Muscle of arm (tissue), 12 donors: ENCODE data around the gene ALAD. TPM values are rescaled to one million over a fixed set of nuclear protein-coding genes. Genes with fewer than 3 reads are reported as not detected.
A peak's percentile ranks its signal among the peaks of the same experiment; 100 is the strongest.
"Not testable (repeated sequence)": the region's sequence is repeated elsewhere in the genome, so short reads cannot be mapped to it uniquely, and the experiment has no call there.

Source experiments
- DNase-seq: peaks from one replicate; pipeline ENCODE4 v3.0.0-alpha.2; 2013
- polyA plus RNA-seq, 12 donors: library from polyadenylated mRNA; unstranded; fragments of 120-200 nt; gene quantifications; one replicate each; pipeline ENCODE4 v1.2.1, GENCODE V29; 2013; ENCODE audit not compliant: insufficient read length in 12 of 12

ALAD gene
- polyA plus RNA-seq, 12 donors = 17.9 to 37.2 (median 21.9) TPM; not detected in 1

- no peak for DNase-seq
These were observed 2.6 kb upstream of the ALAD start for GRCh38 chr9:113403646-113404045.

GRCh38 chr9:113399646-113400200 is 1.4 kb downstream of the ALAD start:
- DNase-seq = no peak

DNA sequence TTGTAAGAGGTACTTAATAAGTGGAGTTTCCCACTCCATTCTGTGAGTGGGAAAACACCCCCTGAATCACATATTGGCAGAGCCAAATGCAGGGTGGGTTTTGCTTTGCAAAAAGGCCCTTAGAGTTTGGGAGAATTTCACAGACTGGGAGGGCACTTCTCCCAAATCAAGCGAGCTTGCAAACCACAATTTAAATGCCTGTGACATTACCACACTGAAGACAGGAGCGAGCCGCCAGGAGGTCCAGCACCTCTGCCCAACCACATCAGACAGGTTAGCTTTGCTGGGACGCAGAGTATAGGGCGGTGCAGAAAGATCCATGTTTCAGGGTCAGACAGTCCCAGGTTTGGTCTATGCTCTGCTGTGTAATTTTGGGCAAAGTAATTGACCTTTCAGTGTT is 2.3 kb downstream of the ALAD start:
- DNase-seq = no peak

DNA sequence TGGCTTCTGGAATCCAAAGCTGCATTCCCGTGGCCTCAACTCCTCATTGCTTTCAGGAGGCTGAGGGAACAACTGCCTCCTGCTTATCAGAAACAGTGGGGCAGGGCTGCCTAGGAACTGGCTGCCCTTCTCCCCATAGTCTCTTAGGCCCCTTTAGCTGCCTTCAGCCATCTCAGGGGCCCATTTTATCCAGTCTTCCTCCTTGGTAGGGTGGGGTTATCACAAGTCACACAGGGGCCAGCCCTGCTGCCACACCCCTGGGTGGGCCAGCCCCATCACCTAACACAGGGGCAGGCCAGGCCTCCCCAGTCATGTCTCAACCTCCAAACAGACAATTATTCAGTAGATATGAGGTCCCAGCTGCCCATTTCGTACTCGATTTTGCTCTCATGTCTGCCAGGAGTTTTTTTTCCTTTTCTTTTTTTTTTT is 3.9 kb downstream of the ALAD start:
- no peak for DNase-seq

DNA sequence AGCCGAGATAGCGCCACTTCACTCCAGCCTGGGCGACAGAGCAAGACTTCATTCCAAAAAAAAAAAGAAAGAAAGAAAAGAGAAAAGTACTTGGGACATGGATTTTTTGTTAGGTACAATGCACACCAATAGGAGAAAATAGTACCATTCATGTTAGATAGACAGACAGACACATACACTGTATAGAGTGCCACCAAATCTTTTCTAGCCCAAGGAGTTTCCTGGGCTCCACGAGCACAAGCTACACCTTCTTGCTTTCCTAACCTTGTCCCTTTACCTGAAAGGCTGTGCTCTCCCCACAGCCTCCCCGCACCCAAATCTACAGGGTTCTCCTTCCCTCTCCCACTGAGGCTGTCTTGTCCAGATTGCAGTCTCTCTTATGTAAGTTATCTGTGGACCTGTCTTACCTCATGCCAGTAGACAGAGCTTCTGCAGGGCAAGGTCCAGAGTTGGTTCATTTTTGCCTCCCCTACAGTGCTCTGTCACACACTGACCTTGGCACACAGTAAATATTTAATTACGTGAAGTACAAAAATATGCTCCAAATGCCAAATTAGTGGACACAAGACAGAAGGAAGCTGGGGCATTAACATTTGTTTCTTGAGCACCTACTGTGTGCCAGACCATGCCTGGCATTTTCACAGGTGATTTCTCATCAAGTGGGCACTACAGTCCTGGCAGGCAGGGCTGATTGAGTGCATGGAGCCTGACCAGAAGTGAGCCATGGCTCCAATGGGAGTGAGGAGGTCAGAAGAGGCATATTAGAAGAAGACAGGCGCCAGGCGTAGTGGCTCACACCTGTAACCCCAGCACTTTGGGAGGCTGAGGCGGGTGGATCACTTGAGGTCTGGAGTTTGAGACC is 5.9 kb downstream of the ALAD start:
- no peak for DNase-seq

GRCh38 chr9:113393281-113393680 is 7.8 kb downstream of the ALAD start:
- DNase-seq = no peak

GRCh38 chr9:113391917-113392316 is 9.2 kb downstream of the ALAD start:
- DNase-seq = no peak

GRCh38 chr9:113390192-113390960 is 10.7 kb downstream of the ALAD start:
- DNase-seq = no peak

GRCh38 chr9:113389451-113389850 is 11.6 kb downstream of the ALAD start:
- DNase-seq = no peak

GRCh38 chr9:113388833-113389232 is 12.3 kb downstream of the ALAD start:
- DNase-seq = no peak

GRCh38 chr9:113387560-113388230 is 13.4 kb downstream of the ALAD start:
- DNase-seq = no peak

DNA sequence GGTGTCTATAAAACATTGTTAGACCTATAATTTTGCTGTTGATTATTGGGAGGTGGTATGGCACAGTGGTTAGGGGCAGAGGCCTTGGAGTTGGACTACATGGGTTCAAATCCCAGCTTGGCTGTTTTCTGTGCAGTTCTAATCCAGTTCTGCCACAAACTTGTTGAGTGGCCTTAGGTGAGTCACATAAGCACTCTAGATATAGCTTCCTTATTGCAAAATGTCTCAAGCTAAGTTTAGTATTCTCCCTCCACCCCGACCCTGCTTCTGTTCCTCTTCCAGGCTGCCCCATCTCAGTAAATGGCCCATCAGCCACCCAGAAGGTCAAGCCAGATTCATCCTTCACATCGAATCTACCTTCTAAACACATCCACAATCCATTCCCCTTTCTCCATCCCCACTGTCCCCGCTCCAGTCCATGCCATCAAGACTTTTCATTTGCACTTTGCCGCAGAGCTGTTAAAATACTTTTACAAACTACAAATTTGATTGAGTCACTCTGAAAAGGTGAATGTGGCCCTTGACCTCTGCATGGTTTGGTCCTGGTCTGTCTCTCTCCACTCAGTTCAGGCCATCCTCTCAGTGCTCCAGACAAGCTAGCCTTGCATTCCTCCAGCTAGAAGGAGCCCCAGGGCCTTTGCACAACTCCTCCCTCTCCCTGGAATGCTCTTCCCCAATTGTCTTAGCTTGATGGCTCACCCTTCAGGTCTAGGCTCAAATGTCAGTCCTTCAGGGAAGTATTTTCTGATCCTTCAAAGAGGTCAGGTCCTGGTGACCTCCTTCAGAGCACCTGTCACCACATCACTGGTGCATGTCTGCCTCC is 14.3 kb downstream of the ALAD start:
- no peak for DNase-seq

- DNase-seq = no peak
These were observed 19.1 kb downstream of the ALAD start for GRCh38 chr9:113381909-113382411.

GRCh38 chr9:113381441-113381840 is 19.6 kb downstream of the ALAD start:
- DNase-seq = not testable (repeated sequence)

DNA sequence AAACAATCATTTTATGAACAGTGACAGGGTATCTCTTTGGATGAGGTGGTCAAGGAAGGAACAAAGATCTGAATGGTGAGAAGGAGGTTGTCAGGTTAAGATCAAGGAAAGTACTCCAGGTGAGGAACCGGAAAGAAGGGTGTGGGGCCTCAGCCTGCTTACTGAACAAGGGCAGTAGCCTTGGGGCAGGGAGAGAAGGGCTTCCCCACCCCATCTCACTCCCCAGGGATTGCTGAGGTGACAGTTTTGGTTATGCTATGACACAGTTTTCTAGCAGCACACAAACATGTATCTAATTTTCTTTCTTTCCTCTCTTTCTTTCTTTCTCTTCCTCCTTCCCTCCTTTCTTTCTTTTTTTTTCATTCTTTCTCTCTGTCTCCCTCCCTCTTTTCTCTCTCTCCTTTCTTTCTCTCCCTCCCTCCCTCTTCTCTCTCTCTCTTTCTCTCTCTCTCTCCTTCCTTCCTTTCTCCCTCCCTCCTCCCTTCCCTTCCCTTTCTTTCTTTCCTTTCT is 20.2 kb downstream of the ALAD start:
- no peak for DNase-seq

DNA sequence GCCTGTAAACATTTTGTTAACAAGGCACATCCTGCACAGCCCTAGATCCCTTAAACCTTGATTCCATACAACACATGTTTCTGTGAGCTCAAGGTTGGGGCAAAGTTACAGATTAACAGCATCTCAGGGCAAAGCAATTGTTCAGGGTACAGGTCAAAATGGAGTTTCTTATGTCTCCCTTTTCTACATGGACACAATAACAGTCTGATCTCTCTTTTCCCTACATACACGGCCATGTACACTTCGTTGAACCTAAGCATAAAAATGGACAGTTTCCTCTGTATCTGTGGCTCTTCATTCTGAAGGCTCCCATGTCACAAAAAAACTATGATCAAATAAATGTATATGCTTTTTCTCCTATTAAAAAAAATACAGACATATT is 21.3 kb downstream of the ALAD start:
- not testable (repeated sequence) for DNase-seq

DNA sequence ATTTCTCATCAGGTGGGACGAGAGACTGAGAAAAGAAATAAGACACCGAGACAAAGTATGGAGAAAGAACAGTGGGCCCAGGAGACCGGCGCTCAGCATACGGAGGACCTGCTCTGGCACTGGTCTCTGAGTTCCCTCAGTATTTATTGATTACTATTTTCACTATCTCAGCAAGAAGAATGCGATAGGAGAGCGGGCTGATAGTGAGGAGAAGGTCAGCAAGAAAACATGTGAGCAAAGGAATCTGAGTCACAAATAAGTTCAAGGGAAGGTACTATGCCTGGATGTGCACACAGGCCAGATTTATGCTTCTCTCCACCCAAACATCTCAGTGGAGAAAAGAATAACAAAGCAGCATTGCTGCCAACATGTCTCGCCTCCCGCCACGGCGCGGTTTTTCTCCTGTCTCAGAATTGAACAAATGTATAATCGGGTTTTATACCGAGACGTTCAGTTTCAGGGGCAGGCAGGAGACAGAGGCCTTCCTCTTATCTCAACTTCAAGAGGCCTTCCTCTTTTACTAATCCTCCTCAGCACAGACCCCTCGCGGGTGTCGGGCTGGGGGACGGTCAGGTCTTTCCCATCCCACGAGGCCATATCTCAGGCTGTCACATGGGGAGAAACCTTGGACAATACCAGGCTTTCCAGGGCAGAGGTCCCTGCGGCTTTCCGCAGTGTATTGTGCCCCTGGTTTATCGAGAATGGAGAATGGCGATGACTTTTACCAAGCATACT is 21.8 kb downstream of the ALAD start:
- not testable (repeated sequence) for DNase-seq

DNA sequence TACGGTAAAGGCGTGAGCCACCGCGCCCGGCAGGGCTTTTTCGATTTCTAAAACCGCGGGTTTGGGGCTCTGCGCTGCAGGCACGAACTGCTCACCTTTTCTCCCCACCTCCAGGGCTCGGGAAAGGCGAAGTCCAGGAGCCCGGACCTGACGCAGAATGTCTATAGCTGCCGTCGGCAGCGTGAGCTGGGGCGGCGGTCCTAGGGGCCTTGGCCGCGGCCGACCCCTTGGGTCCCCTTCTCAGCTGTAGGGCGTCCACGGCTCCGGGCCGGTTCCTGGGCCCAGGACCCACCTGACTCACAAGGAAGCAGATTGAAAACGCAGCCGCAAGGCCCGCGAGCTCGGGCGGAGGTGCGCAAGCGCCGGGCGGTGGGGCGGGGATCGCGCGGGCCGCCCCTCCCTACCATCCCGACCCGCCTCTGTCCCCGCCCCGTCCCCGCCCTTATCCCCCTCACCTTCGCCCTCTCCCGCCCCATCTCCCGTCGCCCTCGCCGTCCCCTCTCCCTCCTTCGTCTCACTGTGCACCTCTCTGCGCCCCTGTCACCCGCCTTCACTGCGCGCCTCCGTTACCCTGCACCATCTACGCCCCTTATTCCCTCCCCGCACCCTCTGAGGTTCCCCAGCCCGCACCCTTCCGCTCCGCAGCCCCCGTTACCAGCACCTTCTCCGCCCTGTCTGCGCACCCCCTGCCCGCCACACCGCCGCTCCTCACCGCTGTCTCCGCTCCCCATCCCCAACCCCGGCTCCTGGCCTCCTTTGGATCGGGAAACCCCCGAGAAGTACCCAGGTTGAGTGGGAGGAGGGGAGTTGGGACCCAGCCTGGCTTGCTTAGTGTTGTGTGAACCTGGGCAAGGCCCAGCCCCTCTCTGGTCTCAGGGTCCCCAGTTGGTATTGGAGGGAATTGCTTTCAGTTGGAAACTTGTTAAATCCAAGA is 24.2 kb downstream of the ALAD start, which contains the start of gene HDHD3:
Gene HDHD3, minus strand, starts transcription at position 353 of the 934 bp plus-strand sequence. CDS start 2,632 bp downstream, outside the sequence.
- DNase-seq = peak; percentile 51
